ENCODE measurements around the gene COPA.
"Not testable (repeated sequence)": the region's sequence is repeated elsewhere in the genome, so short reads cannot be mapped to it uniquely, and the experiment has no call there.

The COPA gene

GRCh38 chr1:160338580-160338979 lies 4.5 kb downstream of the COPA start:
- in situ Hi-C loops (cut with HindIII; ENCODE audit: low sequenced_read_pairs) = no loop called here

- in situ Hi-C loops (cut with HindIII; ENCODE audit: low sequenced_read_pairs) = no loop called here
These were observed 10.5 kb downstream of the COPA start for GRCh38 chr1:160332516-160332915.

- in situ Hi-C loops (cut with HindIII; ENCODE audit: low sequenced_read_pairs) = no loop called here
These were observed 12.9 kb downstream of the COPA start for GRCh38 chr1:160330119-160330518.

GRCh38 chr1:160328184-160328583 lies 14.9 kb downstream of the COPA start:
- in situ Hi-C loops (cut with HindIII; ENCODE audit: low sequenced_read_pairs) = loop anchor here (5.0 kb wide), 1 partner anchor 36 kb away; no protein-coding TSS in a partner anchor

GRCh38 chr1:160326418-160326817 lies 16.6 kb downstream of the COPA start:
- in situ Hi-C loops (cut with HindIII; ENCODE audit: low sequenced_read_pairs) = loop anchor here (5.0 kb wide), 1 partner anchor 34 kb away; no protein-coding TSS in a partner anchor

- in situ Hi-C loops (cut with HindIII; ENCODE audit: low sequenced_read_pairs) = loop anchor here (5.0 kb wide), 1 partner anchor 33 kb away; no protein-coding TSS in a partner anchor
These were observed 17.8 kb downstream of the COPA start for GRCh38 chr1:160325252-160325651.

GRCh38 chr1:160322831-160323230 lies 20.2 kb downstream of the COPA start:
- in situ Hi-C loops (cut with HindIII; ENCODE audit: low sequenced_read_pairs) = no loop called here

GRCh38 chr1:160315359-160315758 lies 27.7 kb downstream of the COPA start:
- in situ Hi-C loops (cut with HindIII; ENCODE audit: low sequenced_read_pairs) = no loop called here

GRCh38 chr1:160309571-160309970 lies 33.5 kb downstream of the COPA start:
- in situ Hi-C loops (cut with HindIII; ENCODE audit: low sequenced_read_pairs) = no loop called here

- in situ Hi-C loops (cut with HindIII; ENCODE audit: low sequenced_read_pairs) = no loop called here
These were observed 33.9 kb downstream of the COPA start for GRCh38 chr1:160309185-160309557.

GRCh38 chr1:160308451-160309184 lies 34.4 kb downstream of the COPA start:
- in situ Hi-C loops (cut with HindIII; ENCODE audit: low sequenced_read_pairs) = no loop called here

- in situ Hi-C loops (cut with HindIII; ENCODE audit: low sequenced_read_pairs) = no loop called here
These were observed 35.8 kb downstream of the COPA start for GRCh38 chr1:160307118-160307791.

GRCh38 chr1:160300173-160300572 lies 42.9 kb downstream of the COPA start:
- in situ Hi-C loops (cut with HindIII; ENCODE audit: low sequenced_read_pairs) = no loop called here

- in situ Hi-C loops (cut with HindIII; ENCODE audit: low sequenced_read_pairs) = no loop called here
These were observed 47.0 kb downstream of the COPA start for GRCh38 chr1:160296036-160296435.

GRCh38 chr1:160293020-160293968 lies 49.8 kb downstream of the COPA start:
- in situ Hi-C loops (cut with HindIII; ENCODE audit: low sequenced_read_pairs) = loop anchor here (5.0 kb wide), 2 partner anchors 34 to 84 kb away; no protein-coding TSS in a partner anchor

GRCh38 chr1:160291248-160292220 lies 51.5 kb downstream of the COPA start:
- in situ Hi-C loops (cut with HindIII; ENCODE audit: low sequenced_read_pairs) = loop anchor here (5.0 kb wide), 2 partner anchors 36 to 86 kb away; no protein-coding TSS in a partner anchor

GRCh38 chr1:160287769-160288168 lies 55.3 kb downstream of the COPA start:
- in situ Hi-C loops (cut with HindIII; ENCODE audit: low sequenced_read_pairs) = not testable (repeated sequence)

- in situ Hi-C loops (cut with HindIII; ENCODE audit: low sequenced_read_pairs) = no loop called here
These were observed 57.5 kb downstream of the COPA start for GRCh38 chr1:160285506-160285905.

GRCh38 chr1:160284782-160285344 lies 58.2 kb downstream of the COPA start, which contains the start of gene PEX19:
PEX19 (minus strand) TSS chr1:160285133; CDS start chr1:160285124, 9 bp downstream.
- in situ Hi-C loops (cut with HindIII; ENCODE audit: low sequenced_read_pairs) = no loop called here

Measured in endothelial cell of hepatic sinusoid (primary cell).